ENCODE measurements around the gene CYP2D6. TPM values are rescaled to one million over a fixed set of nuclear protein-coding genes. Genes with fewer than 3 reads are reported as not detected.
A peak's percentile ranks its signal among the peaks of the same experiment; 100 is the strongest.

CYP2D6 gene
- total RNA-seq, 3 donors from 2014 or later, result 3.8 to 10.0 (median 4.7) TPM

DNA sequence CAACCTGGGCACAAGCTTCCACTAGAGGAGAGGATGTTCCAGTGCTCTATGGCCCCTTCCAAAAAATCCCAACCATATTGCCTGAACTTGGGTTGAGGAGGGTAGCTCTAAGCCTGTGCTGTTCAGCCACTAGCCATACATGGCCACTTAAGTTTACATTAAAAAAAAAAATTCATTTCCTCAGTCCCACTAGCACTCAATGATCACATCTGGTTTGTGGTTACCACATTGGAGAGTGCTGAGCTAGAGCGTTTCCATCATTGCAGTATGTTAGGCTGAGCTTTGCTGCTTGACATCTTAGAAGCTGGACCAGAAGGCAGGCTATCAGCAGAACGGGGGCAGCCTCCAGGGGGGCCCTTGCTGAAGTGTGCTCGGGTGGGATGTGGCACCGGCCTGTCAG lies 43.5 kb upstream of the CYP2D6 start:
- no peak for DNase-seq
- intact Hi-C loops (cut with DNase I, micrococcal nuclease), result no loop called here
- H3K36me3 ChIP-seq (ENCODE audit: low read depth), result no peaks in the 10 kb centered on the region
- peaks cover 35% of the 10 kb centered on the region for H3K4me1 ChIP-seq (ENCODE audit: low read depth)
- ATAC-seq, result no peak
- H3K9me3 ChIP-seq, result no peaks in the 10 kb centered on the region
- TF ChIP-seq, protein P1, sequence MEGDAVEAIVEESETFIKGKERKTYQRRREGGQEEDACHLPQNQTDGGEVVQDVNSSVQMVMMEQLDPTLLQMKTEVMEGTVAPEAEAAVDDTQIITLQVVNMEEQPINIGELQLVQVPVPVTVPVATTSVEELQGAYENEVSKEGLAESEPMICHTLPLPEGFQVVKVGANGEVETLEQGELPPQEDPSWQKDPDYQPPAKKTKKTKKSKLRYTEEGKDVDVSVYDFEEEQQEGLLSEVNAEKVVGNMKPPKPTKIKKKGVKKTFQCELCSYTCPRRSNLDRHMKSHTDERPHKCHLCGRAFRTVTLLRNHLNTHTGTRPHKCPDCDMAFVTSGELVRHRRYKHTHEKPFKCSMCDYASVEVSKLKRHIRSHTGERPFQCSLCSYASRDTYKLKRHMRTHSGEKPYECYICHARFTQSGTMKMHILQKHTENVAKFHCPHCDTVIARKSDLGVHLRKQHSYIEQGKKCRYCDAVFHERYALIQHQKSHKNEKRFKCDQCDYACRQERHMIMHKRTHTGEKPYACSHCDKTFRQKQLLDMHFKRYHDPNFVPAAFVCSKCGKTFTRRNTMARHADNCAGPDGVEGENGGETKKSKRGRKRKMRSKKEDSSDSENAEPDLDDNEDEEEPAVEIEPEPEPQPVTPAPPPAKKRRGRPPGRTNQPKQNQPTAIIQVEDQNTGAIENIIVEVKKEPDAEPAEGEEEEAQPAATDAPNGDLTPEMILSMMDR (IDR thresholded peaks at IDR 0.05), result no peak
- no peak overlapping the region for H3K4me3 ChIP-seq

DNA sequence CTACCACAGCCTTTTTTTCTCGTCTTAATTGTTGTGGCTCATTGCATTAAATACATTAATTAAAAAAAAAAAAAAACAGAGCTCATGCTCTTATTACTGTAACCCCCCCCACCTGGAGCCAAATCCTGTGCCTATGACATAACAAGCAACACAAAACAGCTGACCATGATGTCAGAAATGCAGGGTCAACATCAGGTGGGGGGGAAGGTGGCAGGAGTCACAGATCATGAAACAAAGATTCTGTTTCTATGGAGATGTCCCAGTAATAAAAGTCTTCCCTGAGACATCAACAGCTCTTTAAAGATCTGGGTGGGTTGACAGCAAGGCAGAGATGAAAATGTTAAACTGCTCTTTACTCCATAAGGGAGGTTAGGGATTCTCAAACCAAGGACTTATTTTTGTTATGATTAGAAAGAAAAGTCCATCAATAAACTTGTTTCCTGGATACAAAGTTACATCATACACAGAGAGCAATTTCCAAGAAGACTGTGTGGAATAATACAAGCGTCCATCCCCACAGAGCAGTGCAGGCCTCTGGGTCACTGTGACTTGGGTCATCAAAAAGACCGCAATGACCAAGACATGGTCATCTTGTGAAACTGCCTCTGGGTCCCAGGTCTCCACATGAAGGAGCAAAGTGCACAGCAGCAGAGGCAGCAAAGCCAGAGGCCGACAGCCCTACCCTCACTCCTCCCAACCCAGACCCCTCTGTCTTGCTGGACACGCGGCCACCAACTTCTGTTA lies 42.7 kb upstream of the CYP2D6 start:
- peaks cover 31% of the 10 kb centered on the region for H3K4me1 ChIP-seq (ENCODE audit: low read depth)
- H3K4me3 ChIP-seq, result no peak overlapping the region
- TF ChIP-seq, protein P1 (IDR thresholded peaks at IDR 0.05), result no peak
- DNase-seq (no peak), ATAC-seq (no peak)
- no peaks in the 10 kb centered on the region for H3K36me3 ChIP-seq (ENCODE audit: low read depth)
- H3K9me3 ChIP-seq, result no peaks in the 10 kb centered on the region
- intact Hi-C loops (cut with DNase I, micrococcal nuclease), result no loop called here

DNA sequence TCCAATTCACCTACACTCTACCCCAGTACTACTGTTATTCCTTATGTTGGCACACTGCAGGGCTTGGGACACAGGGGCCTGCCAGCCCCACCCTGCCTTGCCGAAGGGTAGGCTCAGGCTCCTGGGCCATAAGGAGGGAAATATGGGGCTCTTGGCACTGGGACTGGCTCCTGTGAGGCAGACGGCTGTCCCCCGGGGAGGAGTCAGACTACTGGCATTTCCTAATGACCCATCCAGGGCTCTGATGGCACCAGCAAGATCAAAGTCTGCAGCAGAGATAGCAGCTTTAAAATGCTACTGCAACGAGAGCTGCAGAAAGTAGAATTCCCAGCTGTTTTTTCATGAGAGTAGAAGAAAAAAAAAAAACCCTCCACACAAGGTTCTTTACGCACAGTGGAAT lies 42.2 kb upstream of the CYP2D6 start:
- intact Hi-C loops (cut with DNase I, micrococcal nuclease), result no loop called here
- DNase-seq (peak in 2 of 3 donors; percentile 61 to 70), ATAC-seq (peak; percentile 69)
- Histone ChIP-seq H3K4me3 (no peak overlapping the region), H3K4me1 (ENCODE audit: low read depth) (peaks cover 26% of the 10 kb centered on the region), H3K36me3 (ENCODE audit: low read depth) (no peaks in the 10 kb centered on the region), H3K9me3 (no peaks in the 10 kb centered on the region)
- TF ChIP-seq, protein P1 (IDR thresholded peaks at IDR 0.05), result no peak

DNA sequence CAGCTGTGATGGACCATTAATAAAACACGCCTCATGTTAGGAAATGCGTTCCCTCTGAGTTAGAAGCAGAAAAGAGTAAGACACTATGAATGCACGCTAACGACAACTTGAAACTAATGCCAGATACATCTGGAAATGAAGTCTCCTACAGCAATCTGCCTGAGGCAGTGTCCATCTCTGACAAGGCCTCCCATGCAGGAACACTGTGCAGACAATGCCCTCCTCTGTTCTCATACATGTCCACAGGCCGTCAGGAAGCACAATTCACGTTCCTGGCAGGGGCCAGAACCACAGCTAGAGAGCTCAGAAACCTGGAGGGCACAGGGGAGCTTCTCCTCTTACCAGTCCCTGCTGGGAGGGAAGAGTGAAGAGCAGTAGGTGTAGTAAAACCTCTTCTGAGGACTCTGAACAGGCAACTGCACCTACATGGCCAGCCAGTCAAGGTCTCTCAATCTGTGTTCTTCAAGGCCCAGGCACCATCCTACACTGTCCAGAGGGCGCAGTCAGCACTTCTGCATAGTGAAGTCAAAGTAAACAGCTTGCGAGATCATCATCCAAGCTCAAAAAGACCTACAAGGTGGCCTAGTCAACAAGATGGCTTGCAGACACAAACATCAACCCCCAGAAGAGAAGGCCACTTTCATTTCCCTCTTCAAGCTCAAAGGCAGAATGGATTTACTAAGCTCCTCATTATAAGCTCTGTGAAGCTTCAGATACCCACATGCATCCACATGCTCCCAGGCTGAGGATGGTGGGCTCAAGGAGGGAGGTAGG lies 41.5 kb upstream of the CYP2D6 start:
- H3K9me3 ChIP-seq, result no peaks in the 10 kb centered on the region
- peaks cover 20% of the 10 kb centered on the region for H3K4me1 ChIP-seq (ENCODE audit: low read depth)
- no peak for DNase-seq
- no peak overlapping the region for H3K4me3 ChIP-seq
- TF ChIP-seq, protein P1 (IDR thresholded peaks at IDR 0.05), result no peak
- peak; percentile 8 for ATAC-seq
- intact Hi-C loops (cut with DNase I, micrococcal nuclease), result no loop called here
- H3K36me3 ChIP-seq (ENCODE audit: low read depth), result no peaks in the 10 kb centered on the region

DNA sequence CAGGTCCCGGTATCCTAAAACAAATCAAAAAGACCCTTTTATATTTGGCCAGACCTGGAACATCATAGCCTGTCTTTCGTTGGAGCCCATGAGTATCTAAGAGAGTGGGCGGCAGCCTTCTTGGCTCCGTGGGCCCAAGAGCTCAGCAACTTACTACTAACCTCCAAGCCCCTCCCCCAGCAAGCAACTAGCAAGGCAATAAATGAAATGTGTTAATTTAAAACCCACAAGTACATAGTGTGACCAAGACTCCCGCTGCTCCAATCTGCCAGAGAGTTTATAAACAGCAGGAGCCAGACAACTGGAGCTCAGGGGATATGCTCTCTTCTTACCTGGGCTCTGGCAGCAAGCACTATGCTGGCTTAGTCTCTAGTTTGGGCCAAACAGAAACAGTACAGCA lies 40.8 kb upstream of the CYP2D6 start:
- TF ChIP-seq, protein P1 (IDR thresholded peaks at IDR 0.05), result no peak
- no peak for DNase-seq
- no peaks in the 10 kb centered on the region for H3K36me3 ChIP-seq (ENCODE audit: low read depth)
- ATAC-seq, result no peak
- peaks cover 20% of the 10 kb centered on the region for H3K4me1 ChIP-seq (ENCODE audit: low read depth)
- H3K4me3 ChIP-seq, result no peak overlapping the region
- H3K9me3 ChIP-seq, result no peaks in the 10 kb centered on the region
- intact Hi-C loops (cut with DNase I, micrococcal nuclease), result no loop called here
